Endothelial cell (in vitro differentiated cells): ENCODE results near the gene OR4C3. TPM values are rescaled to one million over a fixed set of nuclear protein-coding genes. Genes with fewer than 3 reads are reported as not detected.
"Not testable (repeated sequence)": the region's sequence is repeated elsewhere in the genome, so short reads cannot be mapped to it uniquely, and the experiment has no call there.

ENCODE experiments used
- DNase-seq: peaks from one replicate; pipeline ENCODE4 v3.0.0; 2021; ENCODE audit warnings: low spot score
- H3K27ac Mint-ChIP-seq: one replicate; pipeline ENCODE4 v1.8.0; 2021; ENCODE audit warnings: mixed read lengths, inconsistent platforms; ENCODE audit not compliant: unreplicated experiment
- H3K27me3 Mint-ChIP-seq: one replicate; pipeline ENCODE4 v1.8.0; 2021; ENCODE audit warnings: mild to moderate bottlenecking, moderate library complexity, mixed read lengths, inconsistent platforms; ENCODE audit not compliant: unreplicated experiment
- H3K36me3 Mint-ChIP-seq: one replicate; pipeline ENCODE4 v1.8.0; 2021; ENCODE audit warnings: mild to moderate bottlenecking, low read depth, mixed read lengths, inconsistent platforms; ENCODE audit not compliant: unreplicated experiment
- H3K4me1 Mint-ChIP-seq: one replicate; pipeline ENCODE4 v1.8.0; 2021; ENCODE audit warnings: mild to moderate bottlenecking, mixed read lengths, inconsistent platforms; ENCODE audit not compliant: unreplicated experiment
- H3K4me3 Mint-ChIP-seq: one replicate; pipeline ENCODE4 v1.8.0; 2021; ENCODE audit warnings: mild to moderate bottlenecking, mixed read lengths, inconsistent platforms; ENCODE audit not compliant: unreplicated experiment
- H3K9me3 Mint-ChIP-seq: one replicate; pipeline ENCODE4 v1.8.0; 2021; ENCODE audit warnings: mixed read lengths, inconsistent platforms; ENCODE audit not compliant: unreplicated experiment
- CTCF ChIP-seq: fragments of 200-600 bp; sonication (generic); IDR thresholded peaks from one replicate; pipeline ENCODE4 v1.5.0; 2021; ENCODE audit warnings: antibody characterized with exemption; ENCODE audit not compliant: unreplicated experiment
- total RNA-seq: library from RNA; stranded (reverse); fragmentation: NEBNext Ultra II Directional; extraction: Animal tissue kit (Norgen Biotek cat#: 25700); gene quantifications from one replicate; pipeline ENCODE4 v1.2.1, GENCODE V29; 2021; ENCODE audit not compliant: unreplicated experiment

The OR4C3 gene
- total RNA-seq, 1 donor from 2014 or later = not detected

GRCh38 chr11:48354013-48354412 is 29.3 kb downstream of the OR4C3 start:
- H3K4me1 Mint-ChIP-seq = no peaks in the 10 kb centered on the region
- H3K27me3 Mint-ChIP-seq = no peaks in the 10 kb centered on the region
- no peak for TF ChIP-seq CTCF
- no peak overlapping the region for H3K4me3 Mint-ChIP-seq
- peaks cover 10% of the 10 kb centered on the region for H3K36me3 Mint-ChIP-seq
- no peak for DNase-seq
- no peak overlapping the region for H3K27ac Mint-ChIP-seq
- peaks cover 18% of the 10 kb centered on the region for H3K9me3 Mint-ChIP-seq

GRCh38 chr11:48354677-48355076 is 30.0 kb downstream of the OR4C3 start:
- H3K27ac Mint-ChIP-seq = no peak overlapping the region
- no peaks in the 10 kb centered on the region for H3K27me3 Mint-ChIP-seq
- no peak for DNase-seq
- peaks cover 10% of the 10 kb centered on the region for H3K36me3 Mint-ChIP-seq
- H3K9me3 Mint-ChIP-seq = peaks cover 22% of the 10 kb centered on the region
- no peaks in the 10 kb centered on the region for H3K4me1 Mint-ChIP-seq
- no peak overlapping the region for H3K4me3 Mint-ChIP-seq
- no peak for TF ChIP-seq CTCF

GRCh38 chr11:48361289-48361688 is 36.6 kb downstream of the OR4C3 start:
- H3K9me3 Mint-ChIP-seq = peaks cover 37% of the 10 kb centered on the region
- H3K36me3 Mint-ChIP-seq, H3K4me3 Mint-ChIP-seq, H3K27ac Mint-ChIP-seq, DNase-seq, H3K27me3 Mint-ChIP-seq, H3K4me1 Mint-ChIP-seq: not testable (repeated sequence)

GRCh38 chr11:48366365-48366764 is 41.6 kb downstream of the OR4C3 start, which contains the start of gene OR4C5:
TSS of gene OR4C5 (minus strand) at chr11:48366465. CDS start at chr11:48366465, 0 bp downstream.
- no peak within 1 kb of the TSS for H3K4me3 Mint-ChIP-seq
- no peaks in the 10 kb centered on the region for H3K27me3 Mint-ChIP-seq
- no peaks in the 10 kb centered on the region for H3K36me3 Mint-ChIP-seq
- no peak for DNase-seq
- no peak within 1 kb of the TSS for H3K27ac Mint-ChIP-seq
- H3K9me3 Mint-ChIP-seq = peaks cover 10% of the 10 kb centered on the region
- H3K4me1 Mint-ChIP-seq = no peaks in the 10 kb centered on the region
- TF ChIP-seq CTCF = no peak

Other genes starting within 250 kb of the OR4C3 start
- gene OR4B1, start 108.1 kb upstream of the OR4C3 start, total RNA-seq = not detected
- gene OR4X2, start 79.8 kb upstream of the OR4C3 start, total RNA-seq = not detected
- gene OR4X1, start 61.1 kb upstream of the OR4C3 start, total RNA-seq = not detected
- not detected for gene OR4S1, start 18.7 kb upstream of the OR4C3 start, total RNA-seq
- not detected for gene OR4C5, start 41.5 kb downstream of the OR4C3 start, total RNA-seq
- gene OR4A47, start 163.9 kb downstream of the OR4C3 start, total RNA-seq = not detected